DOHH2 (cell line): Measurements from ENCODE around the gene RARB.

Experiments used
- H3F3A ChIP-seq: fragments of 200-600 bp; sonication (generic), shearing (Covaris generic); 2 replicates; pipeline ENCODE4 v1.6.0; 2016; ENCODE audit warnings: antibody characterized with exemption, mild to moderate bottlenecking; ENCODE audit not compliant: control insufficient read depth, insufficient read depth
- H3K27ac ChIP-seq: fragments of 200-600 bp; sonication (generic); 2 replicates; pipeline ENCODE4 v1.5.1; 2014; ENCODE audit warnings: low read depth, mild to moderate bottlenecking, low read length, moderate library complexity
- H3K27me3 ChIP-seq: fragments of 200-600 bp; sonication (generic); 2 replicates; pipeline ENCODE4 v1.6.1; 2014; ENCODE audit warnings: mild to moderate bottlenecking, low read length, mixed read lengths; ENCODE audit not compliant: control insufficient read depth
- H3K36me3 ChIP-seq: fragments of 200-600 bp; sonication (generic); 2 replicates; pipeline ENCODE4 v1.6.1; 2014; ENCODE audit warnings: mild to moderate bottlenecking, low read length, moderate library complexity, mixed read lengths; ENCODE audit not compliant: control insufficient read depth
- H3K4me1 ChIP-seq: fragments of 200-600 bp; sonication (generic); 2 replicates; pipeline ENCODE4 v1.6.1; 2014; ENCODE audit warnings: mild to moderate bottlenecking, low read length, mixed read lengths; ENCODE audit not compliant: control insufficient read depth
- H3K4me2 ChIP-seq: fragments of 200-600 bp; sonication (generic); 2 replicates; pipeline ENCODE4 v1.6.0; 2014; ENCODE audit warnings: mild to moderate bottlenecking, low read length, moderate library complexity
- H3K4me3 ChIP-seq: fragments of 200-600 bp; sonication (generic); 2 replicates; pipeline ENCODE4 v1.5.1; 2014; ENCODE audit warnings: mild to moderate bottlenecking, low read length, mixed read lengths
- H3K79me2 ChIP-seq: fragments of 200-600 bp; sonication (generic); 2 replicates; pipeline ENCODE4 v1.6.1; 2014; ENCODE audit warnings: mild to moderate bottlenecking, low read length, mixed read lengths; ENCODE audit not compliant: control insufficient read depth
- H3K9me2 ChIP-seq: fragments of 200-600 bp; sonication (generic); replicated peaks from 2 replicates; pipeline ENCODE4 v1.6.1; 2014; ENCODE audit warnings: mild to moderate bottlenecking, low read length, mixed read lengths; ENCODE audit not compliant: control insufficient read depth
- H3K9me3 ChIP-seq: fragments of 200-600 bp; sonication (generic); 2 replicates; pipeline ENCODE4 v1.6.1; 2014; ENCODE audit warnings: antibody characterized with exemption, low read length, mixed read lengths; ENCODE audit not compliant: control insufficient read depth, insufficient read depth
- H4K20me1 ChIP-seq: fragments of 200-600 bp; sonication (generic); 2 replicates; pipeline ENCODE4 v1.6.0; 2014; ENCODE audit warnings: low read depth, mild to moderate bottlenecking, antibody characterized with exemption, low read length, moderate library complexity; ENCODE audit not compliant: control insufficient read depth, insufficient read depth
- CTCF ChIP-seq: fragments of 200-600 bp; sonication (generic); IDR thresholded peaks from one replicate; pipeline ENCODE4 v1.5.1; 2014; ENCODE audit warnings: antibody characterized with exemption, mild to moderate bottlenecking, low read depth, low read length; ENCODE audit not compliant: poor library complexity, severe bottlenecking
- EZH2phosphoT487 ChIP-seq: fragments of 200-600 bp; sonication (generic); IDR thresholded peaks from 2 replicates; pipeline ENCODE4 v1.6.1; 2017; ENCODE audit warnings: borderline replicate concordance, mild to moderate bottlenecking, antibody characterized with exemption, low read length, moderate library complexity, mixed read lengths

The RARB gene

GRCh38 chr3:25588441-25589103, 160.5 kb downstream of the RARB start:
- no peak overlapping the region for H3K4me2 ChIP-seq

GRCh38 chr3:25589104-25589782, 161.2 kb downstream of the RARB start:
- TF ChIP-seq EZH2phosphoT487 (no peak), CTCF (no peak)
- Histone ChIP-seq H3K4me2 (no peak overlapping the region), H3K4me1 (no peaks in the 10 kb centered on the region), H3K9me3 (no peaks in the 10 kb centered on the region), H3F3A (no peaks in the 10 kb centered on the region), H3K79me2 (no peaks in the 10 kb centered on the region), H3K27me3 (no peaks in the 10 kb centered on the region), H3K36me3 (no peaks in the 10 kb centered on the region), H3K4me3 (no peak overlapping the region), H3K27ac (no peak overlapping the region), H3K9me2 (no peaks in the 10 kb centered on the region), H4K20me1 (no peaks in the 10 kb centered on the region)

More at GRCh38 chr3:25588441-25589103, 160.5 kb downstream of the RARB start:
- TF ChIP-seq EZH2phosphoT487 (no peak), CTCF (no peak)
- Histone ChIP-seq H3K36me3 (no peaks in the 10 kb centered on the region), H3K4me3 (no peak overlapping the region), H3K27ac (no peak overlapping the region), H3K79me2 (no peaks in the 10 kb centered on the region), H3K9me3 (no peaks in the 10 kb centered on the region), H3K4me1 (no peaks in the 10 kb centered on the region), H4K20me1 (no peaks in the 10 kb centered on the region), H3K27me3 (no peaks in the 10 kb centered on the region), H3K9me2 (no peaks in the 10 kb centered on the region), H3F3A (no peaks in the 10 kb centered on the region)

GRCh38 chr3:25589783-25590258, 161.8 kb downstream of the RARB start:
- H3F3A ChIP-seq = no peaks in the 10 kb centered on the region
- TF ChIP-seq EZH2phosphoT487 (no peak), CTCF (no peak)
- H3K4me3 ChIP-seq = no peak overlapping the region
- no peak overlapping the region for H3K27ac ChIP-seq
- H3K79me2 ChIP-seq = no peaks in the 10 kb centered on the region
- H3K27me3 ChIP-seq = no peaks in the 10 kb centered on the region
- H3K9me2 ChIP-seq = no peaks in the 10 kb centered on the region
- no peaks in the 10 kb centered on the region for H3K4me1 ChIP-seq
- H3K9me3 ChIP-seq = no peaks in the 10 kb centered on the region
- no peaks in the 10 kb centered on the region for H4K20me1 ChIP-seq
- no peak overlapping the region for H3K4me2 ChIP-seq
- H3K36me3 ChIP-seq = no peaks in the 10 kb centered on the region
